ENCODE measurements around the gene TBC1D9.

Gene TBC1D9

GRCh38 chr4:140644470-140645185, 111.6 kb downstream of the TBC1D9 start:
- DNase-seq: no peak

- no peak for DNase-seq
Measured at GRCh38 chr4:140643571-140644055, 112.6 kb downstream of the TBC1D9 start.

- DNase-seq: no peak
Measured at GRCh38 chr4:140642674-140643437, 113.3 kb downstream of the TBC1D9 start.

GRCh38 chr4:140641789-140642439, 114.3 kb downstream of the TBC1D9 start:
- no peak for DNase-seq

- no peak for DNase-seq
Measured at GRCh38 chr4:140641105-140641555, 115.1 kb downstream of the TBC1D9 start.

- DNase-seq: no peak
Measured at GRCh38 chr4:140640150-140640748, 115.9 kb downstream of the TBC1D9 start.

GRCh38 chr4:140639066-140639465, 117.1 kb downstream of the TBC1D9 start:
- DNase-seq: no peak

- DNase-seq: no peak
Measured at GRCh38 chr4:140637836-140638235, 118.3 kb downstream of the TBC1D9 start.

- DNase-seq: no peak
Measured at GRCh38 chr4:140635606-140636005, 120.6 kb downstream of the TBC1D9 start.

- DNase-seq: no peak
Measured at GRCh38 chr4:140633951-140634350, 122.2 kb downstream of the TBC1D9 start.

- no peak for DNase-seq
Measured at GRCh38 chr4:140633124-140633523, 123.1 kb downstream of the TBC1D9 start.

GRCh38 chr4:140630246-140630645, 125.9 kb downstream of the TBC1D9 start:
- DNase-seq: no peak

- no peak for DNase-seq
Measured at GRCh38 chr4:140628016-140628415, 128.2 kb downstream of the TBC1D9 start.

- no peak for DNase-seq
Measured at GRCh38 chr4:140626661-140627376, 129.4 kb downstream of the TBC1D9 start.

- no peak for DNase-seq
Measured at GRCh38 chr4:140622333-140622958, 133.7 kb downstream of the TBC1D9 start.

GRCh38 chr4:140621161-140621560, 135.0 kb downstream of the TBC1D9 start:
- DNase-seq: no peak

GRCh38 chr4:140617499-140618248, 138.5 kb downstream of the TBC1D9 start:
- DNase-seq: no peak

GRCh38 chr4:140615451-140615850, 140.7 kb downstream of the TBC1D9 start:
- DNase-seq: no peak

- DNase-seq: no peak
Measured at GRCh38 chr4:140612357-140612756, 143.8 kb downstream of the TBC1D9 start.

GRCh38 chr4:140611854-140612253, 144.3 kb downstream of the TBC1D9 start:
- no peak for DNase-seq
